Measurements from ENCODE around the gene MMEL1. TPM values are rescaled to one million over a fixed set of nuclear protein-coding genes. Genes with fewer than 3 reads are reported as not detected.

The MMEL1 gene
- total and polyA plus RNA-seq, 2 experiments from 2014 or later, result not detected

- no peak overlapping the region for H3K4me3 ChIP-seq
Observed at GRCh38 chr1:2610036-2610959, 22.5 kb downstream of the MMEL1 start.

GRCh38 chr1:2609319-2610035 is 23.3 kb downstream of the MMEL1 start:
- Histone ChIP-seq H3K4me3 (no peak overlapping the region), H3K4me1 (ENCODE audit: low read depth) (no peaks in the 10 kb centered on the region), H3K27ac (no peak overlapping the region), H3K9me3 (ENCODE audit: low read depth) (no peaks in the 10 kb centered on the region), H3K36me3 (no peaks in the 10 kb centered on the region), H3K27me3 (no peaks in the 10 kb centered on the region)
- DNase-seq (ENCODE audit: low read depth in 1 of 2, low spot score in 1 of 2), result no peak
- no peak for TF ChIP-seq CTCF (IDR thresholded peaks at IDR 0.05; ENCODE audit: low read depth, low read length)

More at GRCh38 chr1:2610036-2610959, 22.5 kb downstream of the MMEL1 start:
- Histone ChIP-seq H3K27me3 (no peaks in the 10 kb centered on the region), H3K9me3 (ENCODE audit: low read depth) (no peaks in the 10 kb centered on the region), H3K36me3 (no peaks in the 10 kb centered on the region), H3K27ac (no peak overlapping the region), H3K4me1 (ENCODE audit: low read depth) (no peaks in the 10 kb centered on the region)
- TF ChIP-seq CTCF (IDR thresholded peaks at IDR 0.05; ENCODE audit: low read depth, low read length), result no peak
- no peak for DNase-seq (ENCODE audit: low read depth in 1 of 2, low spot score in 1 of 2)

GRCh38 chr1:2607641-2608091 is 25.1 kb downstream of the MMEL1 start:
- Histone ChIP-seq H3K4me1 (ENCODE audit: low read depth) (no peaks in the 10 kb centered on the region), H3K9me3 (ENCODE audit: low read depth) (no peaks in the 10 kb centered on the region), H3K4me3 (no peak overlapping the region), H3K27me3 (no peaks in the 10 kb centered on the region), H3K27ac (no peak overlapping the region), H3K36me3 (no peaks in the 10 kb centered on the region)
- no peak for TF ChIP-seq CTCF (IDR thresholded peaks at IDR 0.05; ENCODE audit: low read depth, low read length)
- peak in 1 of 2 donors; percentile 7 for DNase-seq (ENCODE audit: low read depth in 1 of 2, low spot score in 1 of 2)

GRCh38 chr1:2606881-2607621 is 25.8 kb downstream of the MMEL1 start:
- no peaks in the 10 kb centered on the region for H3K9me3 ChIP-seq (ENCODE audit: low read depth)
- H3K27ac ChIP-seq, result no peak overlapping the region
- no peak for TF ChIP-seq CTCF (IDR thresholded peaks at IDR 0.05; ENCODE audit: low read depth, low read length)
- no peaks in the 10 kb centered on the region for H3K27me3 ChIP-seq
- H3K4me1 ChIP-seq (ENCODE audit: low read depth), result no peaks in the 10 kb centered on the region
- DNase-seq (ENCODE audit: low read depth in 1 of 2, low spot score in 1 of 2), result no peak
- H3K36me3 ChIP-seq, result no peaks in the 10 kb centered on the region
- H3K4me3 ChIP-seq, result no peak overlapping the region

GRCh38 chr1:2606396-2606880 is 26.4 kb downstream of the MMEL1 start:
- no peak for DNase-seq (ENCODE audit: low read depth in 1 of 2, low spot score in 1 of 2)
- no peak for TF ChIP-seq CTCF (IDR thresholded peaks at IDR 0.05; ENCODE audit: low read depth, low read length)
- Histone ChIP-seq H3K9me3 (ENCODE audit: low read depth) (no peaks in the 10 kb centered on the region), H3K27ac (no peak overlapping the region), H3K4me3 (no peak overlapping the region), H3K4me1 (ENCODE audit: low read depth) (no peaks in the 10 kb centered on the region), H3K36me3 (no peaks in the 10 kb centered on the region), H3K27me3 (no peaks in the 10 kb centered on the region)

Measured in cardiac muscle cell (in vitro differentiated cells and primary cell).